NK-92 treated with Interleukin-12 subunit alpha and Interleukin-12 subunit beta, amount 100 ng/mL, for 24 hours (cell line): ENCODE results near the gene ASCC3.
"Not testable (repeated sequence)": the region's sequence is repeated elsewhere in the genome, so short reads cannot be mapped to it uniquely, and the experiment has no call there.

Source experiments
- DNase-seq: peaks from one replicate; lab custom pipeline; 2025; lab: John Stamatoyannopoulos, UW

The ASCC3 gene

DNA sequence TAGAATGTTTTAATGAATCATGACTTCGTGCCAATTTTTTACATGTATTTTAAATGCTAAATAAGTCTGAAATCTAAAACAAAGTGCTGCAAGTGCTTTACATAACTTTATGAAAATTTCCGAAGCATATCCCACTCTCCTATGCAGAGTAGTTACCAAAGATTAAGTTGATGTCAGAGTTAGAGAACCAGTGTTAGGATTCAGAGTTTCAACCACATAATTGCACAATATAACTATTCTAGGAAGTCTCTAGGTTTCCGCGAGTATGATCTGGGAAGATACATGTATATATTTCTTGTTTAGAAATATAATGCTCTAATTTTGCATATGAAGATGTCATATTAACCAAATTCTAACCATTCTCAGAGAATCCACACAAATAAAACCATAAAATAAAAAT is 74.8 kb downstream of the ASCC3 start:
- DNase-seq, result no peak

DNA sequence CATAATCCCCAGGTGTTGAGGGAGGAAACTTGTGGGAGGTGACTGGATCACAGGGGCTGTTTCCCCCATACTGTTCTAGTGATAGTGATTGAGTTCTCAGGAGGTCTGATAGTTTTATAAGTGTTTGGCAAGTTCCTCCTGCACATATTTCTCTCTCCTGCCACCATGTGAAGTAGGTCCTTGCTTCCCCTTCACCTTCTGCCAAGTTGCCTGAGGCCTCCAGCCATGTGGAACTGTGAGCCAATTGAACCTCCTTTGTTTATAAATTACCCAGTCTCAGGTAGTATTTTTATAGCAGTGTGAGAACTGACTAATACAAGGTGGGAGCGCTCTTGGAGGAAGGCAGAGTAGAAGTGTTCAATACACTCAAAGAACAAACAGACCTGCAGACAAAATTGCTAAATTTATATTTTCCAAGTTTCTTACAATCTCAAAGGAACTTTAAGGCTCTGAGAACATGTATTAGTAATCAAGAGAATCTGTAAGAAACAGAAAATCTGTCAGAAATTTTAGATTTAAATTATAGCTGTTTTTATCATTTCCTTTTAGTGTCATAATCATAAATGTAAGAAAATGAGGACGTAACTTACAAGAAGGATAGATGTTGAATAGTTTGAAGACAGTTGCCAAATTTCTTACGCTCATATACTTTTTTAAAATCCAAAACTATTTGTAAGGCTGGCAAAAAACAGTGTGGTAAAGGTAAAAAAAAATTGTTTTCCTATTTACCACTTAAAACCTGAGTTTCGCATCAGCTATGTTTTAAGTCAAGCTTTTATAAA is 77.7 kb downstream of the ASCC3 start:
- no peak for DNase-seq

DNA sequence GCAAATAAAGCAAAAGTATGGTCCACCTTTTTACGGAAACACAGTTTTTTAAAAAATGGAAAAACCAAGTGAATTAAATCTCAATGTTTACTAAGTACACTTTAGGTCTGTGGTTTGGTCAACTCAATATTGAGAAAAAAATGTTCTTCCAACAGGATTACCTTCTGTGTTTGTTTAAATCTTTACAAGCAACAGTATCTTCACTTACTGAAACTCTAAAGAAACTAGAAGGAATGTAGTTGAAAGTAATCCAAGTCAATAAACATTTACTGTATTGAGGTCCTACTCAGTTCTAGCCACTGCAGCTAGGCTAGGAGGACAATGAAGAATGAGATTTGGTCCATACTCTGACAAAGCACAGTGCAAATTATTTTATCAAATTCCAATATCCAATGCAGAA is 80.1 kb downstream of the ASCC3 start:
- no peak for DNase-seq

DNA sequence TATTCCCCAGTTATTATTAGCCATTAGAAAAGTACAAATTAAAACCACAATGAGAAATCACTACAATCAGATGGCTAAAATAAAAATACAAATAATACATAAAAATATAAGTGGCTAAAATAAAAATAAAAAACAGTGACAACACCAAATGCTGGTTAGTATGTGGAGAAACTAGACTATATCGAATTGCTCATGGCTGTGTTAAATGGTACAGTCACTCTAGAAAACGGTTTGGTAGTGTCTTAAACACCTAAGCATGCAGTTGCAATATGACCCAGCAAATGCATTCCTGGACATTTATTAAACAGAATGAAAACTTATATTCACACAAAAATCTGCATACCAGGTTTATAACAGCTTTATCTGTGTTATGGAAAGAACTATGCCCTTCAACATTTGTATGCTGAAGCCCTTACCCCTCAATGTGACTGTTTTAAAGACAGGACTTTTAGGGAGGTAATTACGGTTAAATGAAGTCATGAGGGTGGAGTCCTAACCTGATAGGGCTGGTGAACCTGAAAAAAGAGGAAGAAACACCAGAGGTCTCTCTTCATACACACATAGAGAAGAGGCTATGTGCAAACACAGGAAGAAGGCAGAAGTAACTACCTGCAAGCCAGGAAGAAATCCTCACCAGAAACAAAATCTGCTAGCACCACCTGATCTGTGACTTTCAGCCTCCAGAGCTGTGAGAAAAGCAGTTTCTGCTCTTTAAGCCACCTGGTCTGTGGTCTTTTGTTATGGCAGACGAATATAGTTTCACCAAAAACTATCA is 84.9 kb downstream of the ASCC3 start:
- no peak for DNase-seq

DNA sequence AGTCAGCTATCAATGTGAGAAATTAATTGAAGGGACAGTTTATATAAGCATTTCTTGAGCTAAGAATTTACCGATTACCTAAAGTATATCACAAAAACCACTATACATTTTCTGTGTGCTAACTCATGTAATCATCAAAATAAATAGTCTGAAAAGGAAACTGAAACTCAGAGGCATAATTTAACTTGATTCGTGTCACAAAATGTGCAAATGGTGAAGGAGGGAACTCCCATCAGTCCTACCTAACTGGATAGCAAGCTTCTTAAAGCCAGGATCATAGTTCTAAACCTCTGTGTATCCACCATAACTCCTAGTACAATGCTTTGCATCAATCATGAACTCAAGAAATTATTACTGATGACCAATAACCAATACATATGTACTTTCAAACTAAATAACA is 91.0 kb downstream of the ASCC3 start:
- DNase-seq, result no peak

DNA sequence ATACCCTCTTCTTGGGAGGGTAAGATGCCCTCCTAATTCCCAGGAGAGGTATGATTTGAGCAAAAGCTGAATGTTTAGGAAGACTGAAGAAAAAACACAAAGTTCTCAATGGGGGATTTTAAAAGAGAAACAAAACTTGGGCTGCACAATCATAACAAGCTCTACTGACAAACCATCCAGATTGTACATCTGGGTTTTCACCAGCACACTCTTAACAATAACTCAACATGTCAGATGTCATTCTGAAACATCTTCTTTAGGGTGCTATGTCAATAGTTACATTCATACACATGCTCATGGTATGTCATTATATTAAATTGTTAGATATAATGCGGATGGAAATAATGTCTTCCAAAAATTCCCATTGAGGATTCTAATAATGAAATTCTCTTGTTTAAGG is 95.1 kb downstream of the ASCC3 start:
- no peak for DNase-seq

DNA sequence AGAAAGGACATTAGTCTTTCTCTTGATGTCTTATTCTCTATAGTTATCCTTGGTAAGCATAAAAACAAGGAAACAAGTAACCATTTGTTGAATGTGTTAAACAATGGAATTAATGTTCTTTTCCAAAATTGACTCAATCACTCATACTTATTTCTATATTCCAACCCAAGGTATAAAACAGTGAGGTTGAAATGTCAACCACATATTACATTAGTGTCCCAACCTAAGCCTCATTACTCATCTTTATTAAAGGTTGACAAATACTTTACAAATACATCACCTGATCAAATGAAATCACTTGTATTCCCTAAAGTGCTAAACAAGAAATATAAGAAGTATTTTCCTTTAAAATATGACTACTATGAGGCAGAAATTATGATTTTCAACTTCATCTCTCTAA is 100.5 kb downstream of the ASCC3 start:
- no peak for DNase-seq

DNA sequence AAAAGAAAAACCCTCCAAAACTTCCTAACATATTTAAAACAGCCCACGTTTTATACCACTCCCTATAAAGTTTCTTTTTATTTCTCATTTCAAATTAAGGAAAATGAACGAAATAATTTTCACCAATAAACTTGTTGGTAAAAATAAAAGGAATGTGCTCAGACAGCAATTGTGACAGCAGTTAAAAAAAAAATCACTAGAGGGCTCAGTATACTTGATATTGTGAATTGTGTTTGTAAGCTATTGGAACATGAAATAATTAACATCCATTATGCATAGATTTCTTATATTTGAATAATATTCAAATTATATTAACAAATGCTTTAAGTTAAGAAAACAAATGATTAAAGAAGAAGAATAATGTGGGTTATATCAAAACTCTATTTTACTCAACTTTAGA is 105.5 kb downstream of the ASCC3 start:
- no peak for DNase-seq

DNA sequence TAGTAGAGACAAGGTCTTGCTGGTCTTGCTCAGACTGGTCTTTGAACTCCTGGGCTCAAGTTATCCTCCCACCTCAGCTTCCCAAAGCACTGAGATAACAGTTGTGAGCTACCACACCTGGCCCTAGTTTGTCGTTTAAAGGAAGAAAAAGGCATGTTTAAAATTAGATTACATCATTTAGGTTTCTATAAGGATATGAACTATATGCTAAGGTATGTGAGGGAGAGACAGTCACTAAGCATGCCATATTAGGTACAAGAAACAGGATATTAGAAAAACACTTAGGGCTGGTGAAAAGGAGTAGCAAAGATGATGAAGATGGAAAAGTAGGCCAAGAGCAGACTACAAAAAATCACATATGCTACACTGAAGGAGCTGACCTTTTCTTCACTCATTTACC is 106.4 kb downstream of the ASCC3 start:
- DNase-seq, result no peak

DNA sequence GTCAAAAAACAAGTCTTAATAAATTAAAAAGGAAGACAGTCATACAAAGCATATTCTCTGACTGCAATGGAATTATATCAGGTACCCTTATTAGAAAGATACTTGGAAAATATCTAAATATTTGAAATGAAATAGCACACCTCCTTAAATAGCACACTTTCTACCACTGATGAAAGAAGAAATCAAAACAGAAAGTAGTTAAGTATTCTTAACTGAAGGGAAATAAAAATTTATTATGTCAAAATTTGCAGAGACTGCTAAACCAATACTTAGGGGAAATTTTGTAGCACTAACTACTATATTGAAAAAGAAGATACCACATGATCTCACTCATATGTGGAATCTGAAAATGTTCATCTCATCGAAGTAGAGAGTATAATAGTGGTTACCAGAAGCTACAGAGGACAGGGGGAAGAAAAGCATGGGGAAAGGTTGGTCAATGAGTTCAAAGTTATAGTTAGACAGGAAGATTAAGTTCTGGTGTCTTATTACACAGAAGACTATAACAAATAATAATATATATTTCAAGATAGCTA is 112.2 kb downstream of the ASCC3 start:
- DNase-seq, result no peak

DNA sequence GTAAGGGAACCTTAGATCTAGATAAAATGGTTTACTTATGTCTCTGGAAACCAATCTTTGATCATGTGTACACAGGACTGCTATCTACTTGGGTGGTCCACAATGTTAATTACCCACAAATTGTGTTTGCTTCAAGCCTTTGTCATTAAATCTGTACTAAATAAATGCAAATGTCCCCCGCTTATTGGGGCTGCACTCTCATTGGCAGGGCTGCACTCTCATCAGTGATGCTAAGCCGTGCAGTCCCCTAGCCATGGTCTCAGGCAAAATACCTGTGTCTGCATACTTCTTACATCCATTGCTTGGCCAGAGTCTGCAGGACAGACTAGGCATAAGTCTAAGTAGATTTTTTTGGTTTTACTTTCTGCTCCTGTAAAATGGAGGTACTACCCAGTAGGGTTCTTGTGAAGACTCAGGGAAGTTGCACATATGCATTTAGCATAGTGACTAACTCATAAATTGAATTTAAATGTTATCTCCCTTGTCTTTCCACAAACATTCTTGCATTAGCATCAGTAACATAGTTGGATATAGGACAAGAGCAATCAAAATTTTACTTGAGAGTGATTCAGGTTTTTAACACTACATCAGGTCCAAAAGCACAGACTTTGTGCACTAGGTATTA is 117.4 kb downstream of the ASCC3 start:
- no peak for DNase-seq

DNA sequence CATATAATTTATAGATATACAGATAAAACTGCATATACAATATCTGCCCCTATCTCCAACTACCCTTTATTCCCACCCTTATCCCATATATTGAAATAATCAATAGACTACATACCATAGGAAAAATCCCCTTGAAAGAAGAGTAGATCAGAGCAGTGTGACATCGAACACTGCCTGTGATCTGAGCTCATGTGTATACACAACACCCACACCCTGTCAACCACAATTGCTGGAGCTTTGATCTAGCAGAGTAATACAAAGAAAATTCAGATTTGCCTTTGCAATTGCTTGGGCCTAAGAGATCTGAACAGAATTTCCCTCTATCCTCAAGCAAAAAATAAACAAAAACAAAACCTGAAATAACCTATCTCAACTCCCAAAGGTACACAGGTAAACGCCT is 119.3 kb downstream of the ASCC3 start:
- no peak for DNase-seq

DNA sequence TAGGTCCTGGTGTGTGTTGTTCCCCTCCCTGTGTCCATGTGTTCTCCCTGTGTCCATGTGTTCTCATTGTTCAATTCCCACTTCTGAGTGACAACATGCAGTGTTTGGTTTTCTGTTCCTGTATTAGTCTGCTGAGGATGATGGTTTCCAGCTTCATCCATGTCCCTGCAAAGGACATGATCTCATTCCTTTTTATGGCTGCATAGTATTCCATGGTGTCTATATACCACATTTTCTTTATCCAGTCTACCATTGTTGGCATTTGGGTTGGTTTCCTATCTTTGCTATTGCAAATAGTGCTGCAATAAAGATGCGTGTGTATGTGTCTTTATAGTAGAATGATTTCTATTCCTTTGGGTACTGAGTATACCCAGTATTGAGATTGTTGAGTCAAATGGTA is 122.7 kb downstream of the ASCC3 start:
- DNase-seq, result not testable (repeated sequence)

DNA sequence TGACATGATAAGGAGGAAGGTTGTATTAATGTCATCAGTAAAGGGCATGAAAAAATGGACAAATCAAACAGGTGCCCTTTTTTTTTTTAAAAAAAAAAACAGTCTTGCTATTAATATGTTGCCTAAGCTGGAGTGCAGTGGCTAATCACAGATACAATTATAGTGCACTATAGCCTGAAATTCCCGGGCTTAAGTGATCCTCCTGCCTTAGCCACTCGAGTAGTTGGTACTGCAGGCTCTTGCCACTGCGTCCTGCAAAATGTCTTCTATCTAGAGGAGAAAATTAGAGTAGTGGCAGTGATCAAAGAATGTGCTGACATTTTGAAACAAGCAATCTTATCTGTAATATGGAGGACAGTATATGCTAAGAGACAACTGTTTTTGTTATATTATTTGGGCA is 127.7 kb downstream of the ASCC3 start:
- no peak for DNase-seq

DNA sequence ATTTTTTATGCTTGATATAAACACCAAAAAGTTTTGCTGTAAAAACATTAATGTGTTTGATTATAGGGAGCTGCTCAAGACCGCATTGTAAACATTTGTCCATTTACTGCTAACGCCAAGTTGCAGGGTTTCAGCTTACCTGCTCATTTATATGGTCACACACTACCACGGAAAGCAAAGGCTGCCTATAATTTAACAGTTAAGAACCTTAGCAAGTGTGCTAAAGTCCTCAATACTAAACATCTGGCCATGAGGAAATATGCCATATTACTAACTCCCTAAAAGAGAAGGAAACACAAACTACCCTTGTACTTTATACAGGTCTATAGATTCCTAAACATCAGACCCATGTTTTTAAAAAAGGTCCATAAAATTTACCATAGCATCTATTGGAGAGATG is 129.5 kb downstream of the ASCC3 start:
- no peak for DNase-seq

DNA sequence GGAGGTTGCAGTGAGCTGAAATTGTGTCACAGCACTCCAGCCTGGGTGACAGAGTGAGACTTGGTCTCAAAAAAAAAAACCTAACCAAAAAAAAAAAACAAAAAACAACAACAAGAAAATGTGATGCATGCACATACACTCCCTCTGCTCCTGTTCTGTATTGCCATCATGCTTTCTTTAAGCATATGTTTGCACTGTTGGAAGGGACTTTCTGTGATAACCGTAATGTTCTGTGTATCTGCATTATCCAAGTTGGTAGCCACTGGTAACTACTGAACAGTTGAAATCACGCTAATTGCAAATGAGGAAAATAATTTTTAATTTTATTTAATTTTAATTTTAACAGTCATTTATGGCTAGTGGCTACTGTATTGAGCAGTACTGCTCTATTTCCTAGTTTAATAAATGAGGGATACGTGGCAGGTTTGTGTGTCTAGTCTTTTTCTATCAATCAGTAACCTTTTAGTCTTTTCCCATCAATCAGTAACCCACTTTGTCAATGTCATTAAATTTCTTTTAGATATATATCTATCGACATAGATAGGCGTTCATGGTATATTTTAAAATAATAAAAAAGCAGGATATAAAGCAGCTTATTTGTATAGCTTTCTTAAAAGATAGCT is 135.6 kb downstream of the ASCC3 start:
- no peak for DNase-seq

DNA sequence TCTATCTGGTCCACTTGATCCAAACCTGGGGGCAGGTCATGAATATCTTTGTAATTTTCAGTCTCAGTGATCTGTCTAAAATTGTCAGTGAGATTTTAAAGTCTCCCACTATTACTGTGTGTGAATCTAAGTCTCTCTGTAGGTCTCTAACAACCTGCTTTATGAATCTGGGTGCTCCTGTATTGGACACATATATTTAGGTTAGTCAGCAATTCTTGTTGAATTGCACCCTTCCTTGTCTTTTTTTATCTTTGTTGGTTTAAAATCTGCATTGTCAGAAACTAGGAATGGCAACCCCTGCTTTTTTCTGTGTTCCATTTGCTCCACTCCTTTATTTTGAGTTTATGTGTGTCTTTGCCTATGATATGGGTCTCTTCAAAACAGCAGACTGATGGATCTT is 140.7 kb downstream of the ASCC3 start:
- no peak for DNase-seq

DNA sequence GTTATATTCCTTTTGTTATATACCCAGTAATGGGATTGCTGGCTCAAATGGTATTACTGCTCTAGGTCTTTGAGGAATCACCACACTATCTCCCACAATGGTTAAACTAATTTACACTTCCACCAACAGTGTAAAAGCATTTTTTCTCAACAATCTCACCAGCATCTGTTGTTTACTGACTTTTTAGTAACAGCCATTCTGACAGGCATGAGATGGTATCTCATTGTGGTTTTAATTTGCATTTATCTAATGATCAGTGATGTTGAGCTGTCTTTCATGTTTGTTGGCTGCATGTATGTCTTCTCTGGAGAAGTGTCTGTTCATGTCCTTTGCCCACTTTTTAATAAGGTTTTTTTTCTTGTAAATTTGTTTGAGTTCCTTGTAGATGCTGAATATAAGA is 143.4 kb downstream of the ASCC3 start:
- DNase-seq, result not testable (repeated sequence)

DNA sequence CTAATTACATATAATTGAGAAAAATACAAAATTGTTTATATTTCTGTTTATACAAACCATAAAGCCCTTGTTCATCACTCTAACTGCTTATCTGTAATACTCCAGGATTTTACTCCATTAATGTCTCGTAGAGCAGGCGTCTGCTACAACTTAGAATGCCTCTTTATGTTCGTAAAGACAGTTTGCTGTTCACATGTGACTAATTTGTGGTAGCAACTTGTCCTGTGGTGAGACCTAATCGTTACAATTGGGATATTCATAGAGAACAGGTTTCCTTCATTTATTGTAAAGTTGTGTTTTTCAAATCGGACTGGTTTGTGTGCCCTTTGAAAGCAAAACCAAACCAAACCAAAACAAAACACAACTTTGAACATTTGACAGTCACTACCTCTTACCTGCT is 149.7 kb downstream of the ASCC3 start:
- DNase-seq, result no peak

DNA sequence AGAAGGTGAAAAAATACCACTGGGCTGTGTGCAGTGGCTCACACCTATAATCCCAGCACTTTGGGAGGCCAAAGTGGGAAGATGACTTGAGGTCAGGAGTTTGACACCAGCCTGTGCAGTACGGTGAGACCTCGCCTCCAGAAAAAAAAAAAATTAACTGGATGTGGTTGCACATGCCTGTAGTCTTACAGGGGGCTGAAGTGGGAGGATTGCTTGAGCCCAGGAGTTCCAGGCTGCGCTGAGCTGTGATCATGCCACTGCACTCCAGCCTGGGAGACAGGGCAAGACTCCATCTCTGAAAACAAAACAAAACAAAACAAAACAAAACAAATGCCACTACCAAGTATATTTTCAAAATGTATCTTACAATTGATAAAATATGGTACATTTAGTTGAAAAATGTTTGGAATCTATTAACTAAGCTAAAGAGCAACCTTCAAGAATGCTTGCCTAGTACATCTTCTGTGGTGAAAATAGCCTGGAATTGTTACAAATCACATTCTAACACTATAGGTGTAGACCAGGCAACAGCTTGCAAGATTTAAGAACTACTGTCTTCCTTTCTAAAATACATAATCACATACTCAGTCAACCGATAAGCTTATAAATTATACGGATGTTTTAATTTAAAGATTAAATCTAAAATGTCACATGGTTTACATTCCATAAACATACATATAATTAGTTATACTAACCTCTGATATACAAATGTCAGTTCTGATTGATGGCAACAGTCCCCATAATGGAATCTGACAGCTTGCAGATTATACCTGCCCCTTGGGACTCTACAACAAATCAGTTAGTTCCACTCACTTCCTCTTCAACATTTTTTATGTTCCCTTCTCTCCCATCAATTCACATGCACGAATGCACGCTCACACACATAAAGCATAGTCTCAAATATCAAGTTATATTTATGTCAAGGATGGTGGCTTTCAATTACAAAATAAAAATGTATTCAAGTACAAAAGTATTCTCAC is 150.8 kb downstream of the ASCC3 start:
- no peak for DNase-seq

DNA sequence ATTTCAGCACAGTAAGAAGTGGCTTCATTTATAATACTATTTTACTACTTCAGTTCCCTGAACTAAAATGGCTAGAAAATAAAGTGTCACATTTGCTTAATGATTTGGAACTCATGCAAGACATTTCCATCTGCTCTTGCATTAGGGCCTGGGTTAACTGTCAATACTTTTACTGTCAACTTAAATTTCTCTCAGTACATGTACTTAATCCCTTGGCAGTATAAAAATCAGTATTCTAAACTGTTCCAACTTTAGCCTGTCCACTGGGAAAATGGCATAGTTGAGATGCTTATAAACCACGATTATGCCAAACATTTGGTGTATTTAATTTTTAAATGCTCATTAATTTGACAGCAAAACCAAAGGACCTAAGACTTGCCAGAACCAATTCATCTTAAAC is 154.5 kb downstream of the ASCC3 start:
- no peak for DNase-seq
